GM18505 (cell line): ENCODE measurements around the gene WWC2.

ENCODE experiments used
- ATAC-seq: cut with Tn5 transposase; IDR thresholded peaks from one replicate; pipeline ENCODE4 v1.9.1; 2021; ENCODE audit not compliant: unreplicated experiment
- POLR2A ChIP-seq: IDR thresholded peaks from 4 replicates; pipeline ENCODE4 v1.6.1; 2011; ENCODE audit warnings: borderline replicate concordance; ENCODE audit not compliant: insufficient read depth, insufficient read length; ENCODE audit errors: extremely low read depth

The WWC2 gene

GRCh38 chr4:183094393-183095198 is 4.5 kb upstream of the WWC2 start:
- no peak for ATAC-seq
- no peak for TF ChIP-seq POLR2A

GRCh38 chr4:183095199-183095512 is 3.9 kb upstream of the WWC2 start:
- no peak for ATAC-seq
- TF ChIP-seq POLR2A = no peak

- TF ChIP-seq POLR2A = no peak
- no peak for ATAC-seq
These were observed 2.6 kb upstream of the WWC2 start for GRCh38 chr4:183096276-183096965.

- TF ChIP-seq POLR2A = no peak
- no peak for ATAC-seq
These were observed 1.6 kb upstream of the WWC2 start for GRCh38 chr4:183097231-183098018.

GRCh38 chr4:183098019-183098722 is 886 bp upstream of the WWC2 start:
- TF ChIP-seq POLR2A = no peak
- ATAC-seq = peak; percentile 34

GRCh38 chr4:183099537-183100297 is 660 bp downstream of the WWC2 start:
- no peak for TF ChIP-seq POLR2A
- peak; percentile 11 for ATAC-seq

- no peak for ATAC-seq
- no peak for TF ChIP-seq POLR2A
These were observed 1.2 kb downstream of the WWC2 start for GRCh38 chr4:183100298-183100599.

GRCh38 chr4:183100827-183101226 is 1.8 kb downstream of the WWC2 start:
- no peak for TF ChIP-seq POLR2A
- no peak for ATAC-seq

GRCh38 chr4:183101956-183102480 is 3.0 kb downstream of the WWC2 start:
- ATAC-seq = no peak
- no peak for TF ChIP-seq POLR2A

- no peak for TF ChIP-seq POLR2A
- no peak for ATAC-seq
These were observed 6.0 kb downstream of the WWC2 start for GRCh38 chr4:183105092-183105491.

GRCh38 chr4:183106839-183107238 is 7.8 kb downstream of the WWC2 start:
- no peak for TF ChIP-seq POLR2A
- no peak for ATAC-seq

- TF ChIP-seq POLR2A = no peak
- no peak for ATAC-seq
These were observed 8.9 kb downstream of the WWC2 start for GRCh38 chr4:183107891-183108459.
